ENCODE data around the gene MYD88.
A peak's percentile ranks its signal among the peaks of the same experiment; 100 is the strongest.
"Not testable (repeated sequence)": the region's sequence is repeated elsewhere in the genome, so short reads cannot be mapped to it uniquely, and the experiment has no call there.

Gene MYD88

GRCh38 chr3:38158472-38158871 is 20.0 kb downstream of the MYD88 start:
- H3K27ac ChIP-seq (ENCODE audit: low read depth, low read length), result no peak overlapping the region
- no peaks in the 10 kb centered on the region for H3K36me3 ChIP-seq (ENCODE audit: control insufficient read depth, insufficient read depth, low read length)
- no peaks in the 10 kb centered on the region for H3K4me1 ChIP-seq (ENCODE audit: control insufficient read depth, insufficient read depth, low read length)

DNA sequence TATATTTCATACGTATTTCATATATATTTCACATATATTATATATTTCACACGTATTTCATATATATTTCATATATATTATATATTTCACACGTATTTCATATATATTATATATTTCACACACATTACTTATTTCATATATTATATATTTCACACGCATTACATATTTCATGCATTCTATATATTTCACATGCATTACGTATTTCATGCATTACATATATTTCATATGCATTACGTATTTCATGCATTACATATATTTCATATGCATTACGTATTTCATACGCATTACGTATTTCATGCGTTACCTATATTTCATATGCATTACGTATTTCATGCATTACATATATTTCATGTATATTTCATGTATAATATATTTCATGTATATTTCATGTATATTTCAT is 22.2 kb downstream of the MYD88 start:
- not testable (repeated sequence) for H3K36me3 ChIP-seq (ENCODE audit: control insufficient read depth, insufficient read depth, low read length); H3K27me3 ChIP-seq (ENCODE audit: control insufficient read depth, insufficient read depth, low read length); H3K9ac ChIP-seq (ENCODE audit: low read depth, low read length); H3K27ac ChIP-seq (ENCODE audit: low read depth, low read length); H3K4me1 ChIP-seq (ENCODE audit: control insufficient read depth, insufficient read depth, low read length); H3K4me3 ChIP-seq (ENCODE audit: low read depth, low read length); H3K9me3 ChIP-seq (ENCODE audit: control insufficient read depth, insufficient read depth, low read length)

More at GRCh38 chr3:38158472-38158871, 20.0 kb downstream of the MYD88 start:
- H3K9me3 ChIP-seq (ENCODE audit: control insufficient read depth, insufficient read depth, low read length), result no peaks in the 10 kb centered on the region; the same call in 1 of the 2 replicates
- H3K4me3 ChIP-seq (ENCODE audit: low read depth, low read length), result no peak overlapping the region
- no peaks in the 10 kb centered on the region for H3K27me3 ChIP-seq (ENCODE audit: control insufficient read depth, insufficient read depth, low read length)
- H3K9ac ChIP-seq (ENCODE audit: low read depth, low read length), result no peak overlapping the region

DNA sequence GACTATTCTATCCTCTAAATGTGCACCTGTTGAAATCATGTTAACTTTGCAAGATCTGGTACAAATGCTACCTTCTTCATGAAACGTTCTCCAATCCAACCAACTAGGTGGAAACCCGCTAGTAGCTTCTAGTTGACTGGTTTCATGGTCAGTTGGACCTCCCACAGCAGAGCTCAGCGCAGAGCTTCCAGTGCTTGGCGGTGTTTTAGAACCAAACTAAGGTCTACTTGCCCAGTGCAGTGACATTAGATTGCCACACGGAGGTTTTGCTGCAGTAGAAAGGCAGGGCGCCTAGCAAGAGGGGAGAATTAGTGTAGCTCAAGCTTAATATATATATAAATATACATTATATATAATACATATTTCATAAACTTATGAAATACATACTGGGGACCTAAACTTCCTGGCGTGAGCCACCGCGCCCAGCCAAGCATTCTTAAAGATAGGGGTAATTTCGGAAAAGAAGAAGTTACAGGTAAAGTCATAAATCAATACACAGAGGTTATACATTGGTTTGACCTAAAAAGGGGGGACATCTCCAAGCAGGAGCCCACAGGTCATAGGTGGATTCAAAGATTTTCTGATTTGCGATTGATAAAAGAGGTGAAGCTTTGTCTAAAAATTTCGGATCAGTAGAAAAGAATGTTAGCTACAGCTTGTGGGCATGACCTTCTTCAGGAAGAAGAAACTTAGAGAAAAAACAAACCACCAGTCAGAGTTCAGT is 24.8 kb downstream of the MYD88 start:
- Histone ChIP-seq H3K9ac (ENCODE audit: low read depth, low read length) (no peak overlapping the region), H3K27ac (ENCODE audit: low read depth, low read length) (no peak overlapping the region), H3K27me3 (ENCODE audit: control insufficient read depth, insufficient read depth, low read length) (no peaks in the 10 kb centered on the region), H3K4me3 (ENCODE audit: low read depth, low read length) (no peak overlapping the region), H3K4me1 (ENCODE audit: control insufficient read depth, insufficient read depth, low read length) (no peaks in the 10 kb centered on the region; the same call in 1 of the 2 replicates), H3K9me3 (ENCODE audit: control insufficient read depth, insufficient read depth, low read length) (no peaks in the 10 kb centered on the region; the same call in 1 of the 2 replicates), H3K36me3 (ENCODE audit: control insufficient read depth, insufficient read depth, low read length) (no peaks in the 10 kb centered on the region)

GRCh38 chr3:38163841-38164642 is 25.6 kb downstream of the MYD88 start:
- Histone ChIP-seq H3K4me1 (ENCODE audit: control insufficient read depth, insufficient read depth, low read length) (no peaks in the 10 kb centered on the region; the same call in 1 of the 2 replicates), H3K9me3 (ENCODE audit: control insufficient read depth, insufficient read depth, low read length) (no peaks in the 10 kb centered on the region; the same call in 1 of the 2 replicates), H3K4me3 (ENCODE audit: low read depth, low read length) (peak overlapping the region; percentile 69), H3K27ac (ENCODE audit: low read depth, low read length) (no peak overlapping the region), H3K9ac (ENCODE audit: low read depth, low read length) (no peak overlapping the region), H3K27me3 (ENCODE audit: control insufficient read depth, insufficient read depth, low read length) (no peaks in the 10 kb centered on the region), H3K36me3 (ENCODE audit: control insufficient read depth, insufficient read depth, low read length) (no peaks in the 10 kb centered on the region)

DNA sequence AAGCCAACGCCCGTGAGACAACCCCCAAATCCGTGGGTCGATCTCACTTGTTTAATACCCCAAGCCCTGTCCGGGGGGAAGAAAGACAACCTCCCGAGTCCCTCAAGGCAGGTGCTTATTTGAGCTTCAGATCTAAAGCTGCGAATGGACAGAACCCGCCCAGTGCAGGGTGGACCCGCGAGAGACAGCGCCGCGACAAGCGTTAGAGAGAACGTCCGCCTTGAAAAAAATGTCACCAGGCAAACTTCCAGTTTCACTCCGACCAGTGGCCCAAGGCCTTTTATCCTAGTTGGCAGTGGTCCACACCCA is 26.1 kb downstream of the MYD88 start:
- H3K36me3 ChIP-seq (ENCODE audit: control insufficient read depth, insufficient read depth, low read length), result no peaks in the 10 kb centered on the region
- H3K27ac ChIP-seq (ENCODE audit: low read depth, low read length), result peak overlapping the region; percentile 94
- no peak overlapping the region for H3K9ac ChIP-seq (ENCODE audit: low read depth, low read length)
- no peaks in the 10 kb centered on the region for H3K27me3 ChIP-seq (ENCODE audit: control insufficient read depth, insufficient read depth, low read length)
- peak overlapping the region; percentile 69 for H3K4me3 ChIP-seq (ENCODE audit: low read depth, low read length)
- no peaks in the 10 kb centered on the region; the same call in 1 of the 2 replicates for H3K9me3 ChIP-seq (ENCODE audit: control insufficient read depth, insufficient read depth, low read length)
- no peaks in the 10 kb centered on the region; the same call in 1 of the 2 replicates for H3K4me1 ChIP-seq (ENCODE audit: control insufficient read depth, insufficient read depth, low read length)

- Histone ChIP-seq H3K9ac (ENCODE audit: low read depth, low read length) (peak within 1 kb of the TSS; percentile 82), H3K4me3 (ENCODE audit: low read depth, low read length) (peak within 1 kb of the TSS; percentile 69), H3K27me3 (ENCODE audit: control insufficient read depth, insufficient read depth, low read length) (no peaks in the 10 kb centered on the region), H3K4me1 (ENCODE audit: control insufficient read depth, insufficient read depth, low read length) (no peaks in the 10 kb centered on the region; the same call in 1 of the 2 replicates), H3K36me3 (ENCODE audit: control insufficient read depth, insufficient read depth, low read length) (no peaks in the 10 kb centered on the region), H3K9me3 (ENCODE audit: control insufficient read depth, insufficient read depth, low read length) (no peaks in the 10 kb centered on the region; the same call in 1 of the 2 replicates), H3K27ac (ENCODE audit: low read depth, low read length) (peak within 1 kb of the TSS; percentile 94)
Observed at GRCh38 chr3:38164952-38165721, 26.7 kb downstream of the MYD88 start, which contains the start of gene OXSR1. OXSR1 (plus strand) TSS chr3:38165537; CDS start chr3:38165877, 340 bp downstream.

DNA sequence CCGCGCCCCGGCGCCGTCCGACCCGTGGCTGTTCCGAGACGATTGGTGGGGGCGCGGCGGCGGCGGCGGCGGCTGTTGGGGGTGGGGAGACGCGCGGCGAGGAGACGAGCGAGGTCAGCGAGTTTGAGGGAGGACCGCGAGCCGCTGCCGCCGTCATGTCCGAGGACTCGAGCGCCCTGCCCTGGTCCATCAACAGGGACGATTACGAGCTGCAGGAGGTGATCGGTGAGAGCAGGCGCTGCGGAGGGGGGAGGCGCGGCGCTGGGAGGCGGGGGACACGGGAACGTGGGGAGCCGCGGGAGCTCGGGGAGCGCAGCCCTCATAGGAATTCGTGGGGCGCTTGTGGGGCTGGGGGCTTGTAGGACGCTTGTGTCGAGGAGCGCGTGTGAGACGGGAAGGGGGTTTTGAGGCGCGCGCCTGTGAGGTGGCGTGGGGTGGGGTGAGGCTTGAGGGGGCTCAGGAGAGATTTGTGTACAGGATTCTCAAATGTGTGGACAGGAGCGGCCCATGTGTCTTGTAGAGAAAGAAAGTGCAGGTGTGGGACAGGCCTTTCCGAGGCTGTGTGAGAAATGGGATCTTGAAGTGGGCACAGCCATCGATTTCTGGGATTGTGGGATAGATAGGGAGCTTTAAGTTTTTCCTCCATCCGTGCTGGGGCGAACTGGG is 27.4 kb downstream of the MYD88 start:
- H3K36me3 ChIP-seq (ENCODE audit: control insufficient read depth, insufficient read depth, low read length), result no peaks in the 10 kb centered on the region
- H3K4me3 ChIP-seq (ENCODE audit: low read depth, low read length), result peak overlapping the region; percentile 69
- H3K27ac ChIP-seq (ENCODE audit: low read depth, low read length), result peak overlapping the region; percentile 94
- no peaks in the 10 kb centered on the region; the same call in 1 of the 2 replicates for H3K4me1 ChIP-seq (ENCODE audit: control insufficient read depth, insufficient read depth, low read length)
- no peaks in the 10 kb centered on the region for H3K27me3 ChIP-seq (ENCODE audit: control insufficient read depth, insufficient read depth, low read length)
- no peaks in the 10 kb centered on the region; the same call in 1 of the 2 replicates for H3K9me3 ChIP-seq (ENCODE audit: control insufficient read depth, insufficient read depth, low read length)
- H3K9ac ChIP-seq (ENCODE audit: low read depth, low read length), result peak overlapping the region; percentile 82

GRCh38 chr3:38167591-38167990 is 29.1 kb downstream of the MYD88 start:
- Histone ChIP-seq H3K4me3 (ENCODE audit: low read depth, low read length) (no peak overlapping the region), H3K36me3 (ENCODE audit: control insufficient read depth, insufficient read depth, low read length) (no peaks in the 10 kb centered on the region), H3K9ac (ENCODE audit: low read depth, low read length) (no peak overlapping the region), H3K9me3 (ENCODE audit: control insufficient read depth, insufficient read depth, low read length) (no peaks in the 10 kb centered on the region), H3K27ac (ENCODE audit: low read depth, low read length) (no peak overlapping the region), H3K27me3 (ENCODE audit: control insufficient read depth, insufficient read depth, low read length) (no peaks in the 10 kb centered on the region), H3K4me1 (ENCODE audit: control insufficient read depth, insufficient read depth, low read length) (peaks cover 4% of the 10 kb centered on the region; the same call in 1 of the 2 replicates)

DNA sequence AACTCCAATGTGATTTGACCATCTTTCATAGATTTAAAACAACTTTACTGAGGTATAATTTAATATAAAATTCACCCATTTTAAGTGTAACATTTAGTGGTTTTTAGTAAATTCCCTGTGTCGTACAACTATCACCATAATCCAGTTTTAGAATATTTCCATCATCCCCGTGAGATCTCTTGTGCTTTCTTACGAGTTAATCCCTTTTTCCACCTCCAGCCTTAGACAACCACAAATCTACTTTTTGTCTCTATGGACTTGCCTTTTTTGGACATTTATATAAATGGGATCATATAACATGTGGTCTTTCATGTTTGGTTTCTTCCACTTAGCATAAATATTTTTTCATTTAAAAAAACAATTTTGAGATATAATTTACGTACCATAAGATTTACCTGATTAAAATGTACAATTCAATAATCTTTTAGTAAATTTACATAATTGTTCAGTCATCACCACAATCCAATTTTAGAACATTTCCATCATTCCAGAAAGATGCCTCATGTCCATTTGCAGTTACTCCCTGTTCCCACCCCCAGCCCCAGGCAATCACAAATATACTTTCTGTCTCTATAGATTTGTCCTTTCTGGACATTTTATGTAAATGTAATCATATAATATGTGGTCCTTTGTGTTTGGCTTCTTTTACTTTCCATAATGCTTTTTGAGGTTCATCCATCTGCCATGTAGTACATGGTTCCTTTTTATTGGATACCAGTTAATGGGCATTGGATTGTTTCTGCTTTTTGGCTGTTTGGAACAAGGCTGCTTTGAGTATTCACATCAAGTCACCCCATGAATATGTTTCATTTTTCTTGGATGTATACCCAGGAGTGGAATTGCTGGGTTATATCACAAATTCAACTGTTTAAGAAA is 29.9 kb downstream of the MYD88 start:
- peaks cover 8% of the 10 kb centered on the region; the same call in 1 of the 2 replicates for H3K4me1 ChIP-seq (ENCODE audit: control insufficient read depth, insufficient read depth, low read length)

DNA sequence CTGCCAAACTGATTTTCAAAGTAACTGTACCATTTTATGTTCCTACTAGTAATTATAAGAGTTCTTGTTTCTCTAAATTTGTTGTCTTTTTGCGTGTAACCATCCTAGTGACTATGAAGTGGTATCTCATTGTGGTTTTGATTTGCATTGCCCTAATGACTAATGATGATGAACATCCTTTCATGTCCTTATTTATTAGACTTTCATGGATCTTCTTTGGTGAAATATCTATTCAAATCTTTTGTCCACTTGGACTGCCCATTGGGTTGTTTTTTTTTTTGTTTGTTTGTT is 30.5 kb downstream of the MYD88 start:
- Histone ChIP-seq H3K27me3 (ENCODE audit: control insufficient read depth, insufficient read depth, low read length) (no peaks in the 10 kb centered on the region), H3K9me3 (ENCODE audit: control insufficient read depth, insufficient read depth, low read length) (no peaks in the 10 kb centered on the region), H3K27ac (ENCODE audit: low read depth, low read length) (no peak overlapping the region), H3K4me1 (ENCODE audit: control insufficient read depth, insufficient read depth, low read length) (peaks cover 13% of the 10 kb centered on the region), H3K4me3 (ENCODE audit: low read depth, low read length) (no peak overlapping the region), H3K36me3 (ENCODE audit: control insufficient read depth, insufficient read depth, low read length) (no peaks in the 10 kb centered on the region), H3K9ac (ENCODE audit: low read depth, low read length) (no peak overlapping the region)

More for the DNA sequence above, 29.9 kb downstream of the MYD88 start:
- Histone ChIP-seq H3K36me3 (ENCODE audit: control insufficient read depth, insufficient read depth, low read length) (no peaks in the 10 kb centered on the region), H3K9me3 (ENCODE audit: control insufficient read depth, insufficient read depth, low read length) (no peaks in the 10 kb centered on the region), H3K4me3 (ENCODE audit: low read depth, low read length) (no peak overlapping the region), H3K27me3 (ENCODE audit: control insufficient read depth, insufficient read depth, low read length) (no peaks in the 10 kb centered on the region), H3K9ac (ENCODE audit: low read depth, low read length) (no peak overlapping the region), H3K27ac (ENCODE audit: low read depth, low read length) (no peak overlapping the region)

All from HUES48 (cell line).